GM23338 (cell line): Measurements from ENCODE around the gene FGGY. TPM values are rescaled to one million over a fixed set of nuclear protein-coding genes. Genes with fewer than 3 reads are reported as not detected.

Experiments used
- ATAC-seq: fragments of 200-7000 bp; cut with Tn5 transposase; 3 replicates; pipeline ENCODE4 v1.9.1; 2020
- DNase-seq: peaks from one replicate; pipeline ENCODE4 v3.0.0-alpha.2; 2015; ENCODE audit warnings: low spot score
- H2AFZ ChIP-seq: fragments of 200-600 bp; sonication (generic); 2 replicates; pipeline ENCODE4 v1.8.0; 2016; ENCODE audit warnings: antibody characterized with exemption, mild to moderate bottlenecking, moderate library complexity
- H3F3A ChIP-seq: fragments of 200-600 bp; sonication (generic); replicated peaks from 2 replicates; pipeline ENCODE4 v1.8.0; 2017; ENCODE audit warnings: antibody characterized with exemption, mixed run types, low read depth
- H3K27ac ChIP-seq: fragments of 200-600 bp; sonication (generic); 2 replicates; pipeline ENCODE4 v1.6.1; 2016; ENCODE audit warnings: low read depth
- H3K27me3 ChIP-seq: fragments of 200-600 bp; sonication (generic); 2 replicates; pipeline ENCODE4 v1.8.0; 2016; ENCODE audit warnings: mild to moderate bottlenecking, mixed run types, moderate library complexity; ENCODE audit not compliant: insufficient read depth
- H3K36me3 ChIP-seq: fragments of 200-600 bp; sonication (generic); 2 replicates; pipeline ENCODE4 v1.8.0; 2016; ENCODE audit warnings: mild to moderate bottlenecking; ENCODE audit not compliant: insufficient read depth
- H3K4me1 ChIP-seq: fragments of 200-600 bp; sonication (generic); 2 replicates; pipeline ENCODE4 v1.8.0; 2016; ENCODE audit warnings: mild to moderate bottlenecking, moderate library complexity; ENCODE audit not compliant: insufficient read depth
- H3K4me2 ChIP-seq: fragments of 200-600 bp; sonication (generic); 2 replicates; pipeline ENCODE4 v1.7.1; 2017; ENCODE audit warnings: mixed run types
- H3K4me3 ChIP-seq: fragments of 200-600 bp; sonication (generic); 2 replicates; pipeline ENCODE4 v1.6.1; 2016; ENCODE audit warnings: mixed run types
- H3K79me2 ChIP-seq: fragments of 200-600 bp; sonication (generic); replicated peaks from 2 replicates; pipeline ENCODE4 v1.8.0; 2017; ENCODE audit warnings: mild to moderate bottlenecking; ENCODE audit not compliant: insufficient read depth
- H3K9me2 ChIP-seq: fragments of 200-600 bp; sonication (generic); 2 replicates; pipeline ENCODE4 v1.8.0; 2017; ENCODE audit not compliant: insufficient read depth
- H4K20me1 ChIP-seq: fragments of 200-600 bp; sonication (generic); replicated peaks from 2 replicates; pipeline ENCODE4 v1.8.0; 2017; ENCODE audit warnings: mild to moderate bottlenecking; ENCODE audit not compliant: insufficient read depth
- H3K27ac Mint-ChIP-seq: 2 replicates; pipeline ENCODE4 v1.8.0; 2020; ENCODE audit warnings: inconsistent platforms, mild to moderate bottlenecking, moderate library complexity, mixed read lengths
- H3K27me3 Mint-ChIP-seq: 3 replicates; pipeline ENCODE4 v1.8.0; 2022; ENCODE audit warnings: low read depth, mild to moderate bottlenecking, moderate library complexity, mixed read lengths, inconsistent platforms; ENCODE audit not compliant: insufficient read depth, poor library complexity
- H3K36me3 Mint-ChIP-seq: 3 replicates; pipeline ENCODE4 v1.8.0; 2021; ENCODE audit warnings: low read depth, mild to moderate bottlenecking, inconsistent platforms, moderate library complexity, mixed read lengths
- H3K4me1 Mint-ChIP-seq: 3 replicates; pipeline ENCODE4 v1.8.0; 2020; ENCODE audit warnings: mild to moderate bottlenecking, inconsistent platforms, mixed read lengths
- H3K4me3 Mint-ChIP-seq: 3 replicates; pipeline ENCODE4 v1.8.0; 2021; ENCODE audit warnings: moderate library complexity, mild to moderate bottlenecking, inconsistent platforms, mixed read lengths
- H3K9me3 Mint-ChIP-seq: 3 replicates; pipeline ENCODE4 v1.8.0; 2020; ENCODE audit warnings: moderate library complexity, mild to moderate bottlenecking, inconsistent platforms, mixed read lengths
- CREB1 ChIP-seq: fragments of 250-450 bp; sonication (Bioruptor Pico); IDR thresholded peaks from 2 replicates; pipeline ENCODE4 v1.5.0; 2020; ENCODE audit warnings: low read depth, mild to moderate bottlenecking, moderate library complexity
- EZH2 ChIP-seq: fragments of 200-600 bp; sonication (generic); IDR thresholded peaks from one replicate; pipeline ENCODE4 v1.8.0; 2017; ENCODE audit warnings: antibody characterized with exemption, mild to moderate bottlenecking, low read depth; ENCODE audit not compliant: unreplicated experiment
- EZH2phosphoT487 ChIP-seq: fragments of 200-600 bp; sonication (generic); IDR thresholded peaks from one replicate; pipeline ENCODE4 v1.8.1; 2018; ENCODE audit warnings: antibody characterized with exemption; ENCODE audit not compliant: unreplicated experiment
- JUNB ChIP-seq: IDR thresholded peaks from one replicate; pipeline ENCODE4 v1.6.1; 2016; ENCODE audit warnings: antibody characterized with exemption; ENCODE audit not compliant: unreplicated experiment
- NANOG ChIP-seq: IDR thresholded peaks from 2 replicates; pipeline ENCODE4 v1.6.1; 2016; ENCODE audit warnings: antibody characterized with exemption, borderline replicate concordance
- POLR2AphosphoS5 ChIP-seq: IDR thresholded peaks from 2 replicates; pipeline ENCODE4 v1.6.1; 2016; ENCODE audit warnings: antibody characterized with exemption, low read depth
- STAT1 ChIP-seq: IDR thresholded peaks from one replicate; pipeline ENCODE4 v1.6.1; 2016; ENCODE audit warnings: antibody characterized with exemption; ENCODE audit not compliant: unreplicated experiment
- ZNF114 ChIP-seq: fragments of 250-450 bp; sonication (Bioruptor Pico); IDR thresholded peaks from 2 replicates; pipeline ENCODE4 v1.5.0; 2020; ENCODE audit warnings: mild to moderate bottlenecking, moderate library complexity
- ZNF331 ChIP-seq: fragments of 250-450 bp; sonication (Bioruptor Pico); IDR thresholded peaks from 2 replicates; pipeline ENCODE4 v1.5.0; 2020; ENCODE audit warnings: low read depth, mild to moderate bottlenecking, moderate library complexity
- polyA plus RNA-seq: library from polyadenylated mRNA; unstranded; fragments of >200 nt; fragmentation: Nextera tagmentation; extraction: Ambion mirVana; gene quantifications from 2 replicates; pipeline ENCODE4 v1.2.1, GENCODE V29; 2016
- total RNA-seq: library from RNA; depleted of rRNA; stranded (reverse); fragments of >200 nt; shearing (Covaris generic); gene quantifications from 2 replicates; pipeline ENCODE4 v1.2.3, GENCODE V29; 2014
- TF ChIP-seq, protein P1 (sequence below): IDR thresholded peaks from one replicate; pipeline ENCODE4 v1.6.1; 2018; ENCODE audit warnings: antibody characterized with exemption; ENCODE audit not compliant: unreplicated experiment
- TF ChIP-seq, protein P2 (sequence below): fragments of 250-450 bp; sonication (Bioruptor Pico); IDR thresholded peaks from 2 replicates; pipeline ENCODE4 v1.5.0; 2020; ENCODE audit warnings: mild to moderate bottlenecking, moderate library complexity
- TF ChIP-seq, protein P3 (sequence below), 2 experiments: fragments of 200-600 bp in 1 of 2; sonication (generic) in 1 of 2; conservative IDR thresholded peaks; 2 replicates each; pipeline versions ENCODE4 v1.5.1 to v1.6.1; 2016 to 2017; ENCODE audit warnings: antibody characterized with exemption in 2 of 2, low read depth in 2 of 2, mild to moderate bottlenecking in 2 of 2, moderate library complexity in 1 of 2
- TF ChIP-seq, protein P4 (sequence below): IDR thresholded peaks from 2 replicates; pipeline ENCODE4 v1.6.1; 2016; ENCODE audit warnings: antibody characterized with exemption

The FGGY gene
- total and polyA plus RNA-seq, 2 experiments from 2014 or later = 10.9 to 21.4 TPM

DNA sequence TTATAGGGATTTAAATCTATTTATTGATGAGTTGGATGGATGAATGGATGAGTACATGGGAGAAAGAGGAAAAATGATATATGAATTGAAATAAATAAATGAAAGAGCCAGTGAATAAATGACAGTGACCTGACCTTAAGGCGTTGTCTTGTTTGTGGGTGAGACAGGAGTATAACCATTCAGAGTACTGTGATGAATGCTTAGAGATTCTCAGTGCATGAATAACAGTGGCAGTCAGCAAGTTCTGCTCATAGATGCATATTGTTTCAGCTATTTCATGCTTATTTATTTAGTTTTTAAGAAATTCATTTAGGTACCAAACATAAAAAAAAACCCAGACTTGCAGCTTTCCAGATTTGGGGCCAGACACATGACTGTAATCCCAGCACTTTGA is 116.4 kb downstream of the FGGY start:
- H3K4me1 ChIP-seq = no peaks in the 10 kb centered on the region
- no peak overlapping the region for H3K27ac Mint-ChIP-seq
- no peak overlapping the region for H3K4me3 ChIP-seq
- H3K27ac ChIP-seq = no peak overlapping the region
- H3K9me3 Mint-ChIP-seq = no peaks in the 10 kb centered on the region
- H3F3A ChIP-seq = no peaks in the 10 kb centered on the region
- no peak for ATAC-seq
- TF ChIP-seq ZNF114 (CRISPR knock-in tag) (no peak), ZNF331 (CRISPR knock-in tag) (no peak), POLR2AphosphoS5 (no peak), EZH2phosphoT487 (no peak), JUNB (no peak), CREB1 (CRISPR knock-in tag) (no peak), EZH2 (no peak), NANOG (no peak), STAT1 (no peak)
- TF ChIP-seq, protein P1, sequence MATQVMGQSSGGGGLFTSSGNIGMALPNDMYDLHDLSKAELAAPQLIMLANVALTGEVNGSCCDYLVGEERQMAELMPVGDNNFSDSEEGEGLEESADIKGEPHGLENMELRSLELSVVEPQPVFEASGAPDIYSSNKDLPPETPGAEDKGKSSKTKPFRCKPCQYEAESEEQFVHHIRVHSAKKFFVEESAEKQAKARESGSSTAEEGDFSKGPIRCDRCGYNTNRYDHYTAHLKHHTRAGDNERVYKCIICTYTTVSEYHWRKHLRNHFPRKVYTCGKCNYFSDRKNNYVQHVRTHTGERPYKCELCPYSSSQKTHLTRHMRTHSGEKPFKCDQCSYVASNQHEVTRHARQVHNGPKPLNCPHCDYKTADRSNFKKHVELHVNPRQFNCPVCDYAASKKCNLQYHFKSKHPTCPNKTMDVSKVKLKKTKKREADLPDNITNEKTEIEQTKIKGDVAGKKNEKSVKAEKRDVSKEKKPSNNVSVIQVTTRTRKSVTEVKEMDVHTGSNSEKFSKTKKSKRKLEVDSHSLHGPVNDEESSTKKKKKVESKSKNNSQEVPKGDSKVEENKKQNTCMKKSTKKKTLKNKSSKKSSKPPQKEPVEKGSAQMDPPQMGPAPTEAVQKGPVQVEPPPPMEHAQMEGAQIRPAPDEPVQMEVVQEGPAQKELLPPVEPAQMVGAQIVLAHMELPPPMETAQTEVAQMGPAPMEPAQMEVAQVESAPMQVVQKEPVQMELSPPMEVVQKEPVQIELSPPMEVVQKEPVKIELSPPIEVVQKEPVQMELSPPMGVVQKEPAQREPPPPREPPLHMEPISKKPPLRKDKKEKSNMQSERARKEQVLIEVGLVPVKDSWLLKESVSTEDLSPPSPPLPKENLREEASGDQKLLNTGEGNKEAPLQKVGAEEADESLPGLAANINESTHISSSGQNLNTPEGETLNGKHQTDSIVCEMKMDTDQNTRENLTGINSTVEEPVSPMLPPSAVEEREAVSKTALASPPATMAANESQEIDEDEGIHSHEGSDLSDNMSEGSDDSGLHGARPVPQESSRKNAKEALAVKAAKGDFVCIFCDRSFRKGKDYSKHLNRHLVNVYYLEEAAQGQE = no peak
- TF ChIP-seq, protein P2, sequence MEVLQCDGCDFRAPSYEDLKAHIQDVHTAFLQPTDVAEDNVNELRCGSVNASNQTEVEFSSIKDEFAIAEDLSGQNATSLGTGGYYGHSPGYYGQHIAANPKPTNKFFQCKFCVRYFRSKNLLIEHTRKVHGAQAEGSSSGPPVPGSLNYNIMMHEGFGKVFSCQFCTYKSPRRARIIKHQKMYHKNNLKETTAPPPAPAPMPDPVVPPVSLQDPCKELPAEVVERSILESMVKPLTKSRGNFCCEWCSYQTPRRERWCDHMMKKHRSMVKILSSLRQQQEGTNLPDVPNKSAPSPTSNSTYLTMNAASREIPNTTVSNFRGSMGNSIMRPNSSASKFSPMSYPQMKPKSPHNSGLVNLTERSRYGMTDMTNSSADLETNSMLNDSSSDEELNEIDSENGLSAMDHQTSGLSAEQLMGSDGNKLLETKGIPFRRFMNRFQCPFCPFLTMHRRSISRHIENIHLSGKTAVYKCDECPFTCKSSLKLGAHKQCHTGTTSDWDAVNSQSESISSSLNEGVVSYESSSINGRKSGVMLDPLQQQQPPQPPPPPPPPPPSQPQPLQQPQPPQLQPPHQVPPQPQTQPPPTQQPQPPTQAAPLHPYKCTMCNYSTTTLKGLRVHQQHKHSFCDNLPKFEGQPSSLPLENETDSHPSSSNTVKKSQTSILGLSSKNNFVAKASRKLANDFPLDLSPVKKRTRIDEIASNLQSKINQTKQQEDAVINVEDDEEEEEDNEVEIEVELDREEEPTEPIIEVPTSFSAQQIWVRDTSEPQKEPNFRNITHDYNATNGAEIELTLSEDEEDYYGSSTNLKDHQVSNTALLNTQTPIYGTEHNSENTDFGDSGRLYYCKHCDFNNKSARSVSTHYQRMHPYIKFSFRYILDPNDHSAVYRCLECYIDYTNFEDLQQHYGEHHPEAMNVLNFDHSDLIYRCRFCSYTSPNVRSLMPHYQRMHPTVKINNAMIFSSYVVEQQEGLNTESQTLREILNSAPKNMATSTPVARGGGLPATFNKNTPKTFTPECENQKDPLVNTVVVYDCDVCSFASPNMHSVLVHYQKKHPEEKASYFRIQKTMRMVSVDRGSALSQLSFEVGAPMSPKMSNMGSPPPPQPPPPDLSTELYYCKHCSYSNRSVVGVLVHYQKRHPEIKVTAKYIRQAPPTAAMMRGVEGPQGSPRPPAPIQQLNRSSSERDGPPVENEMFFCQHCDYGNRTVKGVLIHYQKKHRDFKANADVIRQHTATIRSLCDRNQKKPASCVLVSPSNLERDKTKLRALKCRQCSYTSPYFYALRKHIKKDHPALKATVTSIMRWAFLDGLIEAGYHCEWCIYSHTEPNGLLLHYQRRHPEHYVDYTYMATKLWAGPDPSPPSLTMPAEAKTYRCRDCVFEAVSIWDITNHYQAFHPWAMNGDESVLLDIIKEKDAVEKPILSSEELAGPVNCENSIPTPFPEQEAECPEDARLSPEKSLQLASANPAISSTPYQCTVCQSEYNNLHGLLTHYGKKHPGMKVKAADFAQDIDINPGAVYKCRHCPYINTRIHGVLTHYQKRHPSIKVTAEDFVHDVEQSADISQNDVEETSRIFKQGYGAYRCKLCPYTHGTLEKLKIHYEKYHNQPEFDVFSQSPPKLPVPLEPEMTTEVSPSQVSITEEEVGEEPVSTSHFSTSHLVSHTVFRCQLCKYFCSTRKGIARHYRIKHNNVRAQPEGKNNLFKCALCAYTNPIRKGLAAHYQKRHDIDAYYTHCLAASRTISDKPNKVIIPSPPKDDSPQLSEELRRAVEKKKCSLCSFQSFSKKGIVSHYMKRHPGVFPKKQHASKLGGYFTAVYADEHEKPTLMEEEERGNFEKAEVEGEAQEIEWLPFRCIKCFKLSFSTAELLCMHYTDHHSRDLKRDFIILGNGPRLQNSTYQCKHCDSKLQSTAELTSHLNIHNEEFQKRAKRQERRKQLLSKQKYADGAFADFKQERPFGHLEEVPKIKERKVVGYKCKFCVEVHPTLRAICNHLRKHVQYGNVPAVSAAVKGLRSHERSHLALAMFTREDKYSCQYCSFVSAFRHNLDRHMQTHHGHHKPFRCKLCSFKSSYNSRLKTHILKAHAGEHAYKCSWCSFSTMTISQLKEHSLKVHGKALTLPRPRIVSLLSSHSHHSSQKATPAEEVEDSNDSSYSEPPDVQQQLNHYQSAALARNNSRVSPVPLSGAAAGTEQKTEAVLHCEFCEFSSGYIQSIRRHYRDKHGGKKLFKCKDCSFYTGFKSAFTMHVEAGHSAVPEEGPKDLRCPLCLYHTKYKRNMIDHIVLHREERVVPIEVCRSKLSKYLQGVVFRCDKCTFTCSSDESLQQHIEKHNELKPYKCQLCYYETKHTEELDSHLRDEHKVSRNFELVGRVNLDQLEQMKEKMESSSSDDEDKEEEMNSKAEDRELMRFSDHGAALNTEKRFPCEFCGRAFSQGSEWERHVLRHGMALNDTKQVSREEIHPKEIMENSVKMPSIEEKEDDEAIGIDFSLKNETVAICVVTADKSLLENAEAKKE (CRISPR knock-in tag) = no peak
- TF ChIP-seq, protein P3, sequence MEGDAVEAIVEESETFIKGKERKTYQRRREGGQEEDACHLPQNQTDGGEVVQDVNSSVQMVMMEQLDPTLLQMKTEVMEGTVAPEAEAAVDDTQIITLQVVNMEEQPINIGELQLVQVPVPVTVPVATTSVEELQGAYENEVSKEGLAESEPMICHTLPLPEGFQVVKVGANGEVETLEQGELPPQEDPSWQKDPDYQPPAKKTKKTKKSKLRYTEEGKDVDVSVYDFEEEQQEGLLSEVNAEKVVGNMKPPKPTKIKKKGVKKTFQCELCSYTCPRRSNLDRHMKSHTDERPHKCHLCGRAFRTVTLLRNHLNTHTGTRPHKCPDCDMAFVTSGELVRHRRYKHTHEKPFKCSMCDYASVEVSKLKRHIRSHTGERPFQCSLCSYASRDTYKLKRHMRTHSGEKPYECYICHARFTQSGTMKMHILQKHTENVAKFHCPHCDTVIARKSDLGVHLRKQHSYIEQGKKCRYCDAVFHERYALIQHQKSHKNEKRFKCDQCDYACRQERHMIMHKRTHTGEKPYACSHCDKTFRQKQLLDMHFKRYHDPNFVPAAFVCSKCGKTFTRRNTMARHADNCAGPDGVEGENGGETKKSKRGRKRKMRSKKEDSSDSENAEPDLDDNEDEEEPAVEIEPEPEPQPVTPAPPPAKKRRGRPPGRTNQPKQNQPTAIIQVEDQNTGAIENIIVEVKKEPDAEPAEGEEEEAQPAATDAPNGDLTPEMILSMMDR (conservative IDR thresholded peaks at IDR 0.05; ENCODE audit: low read depth in 2 of 2) = no peak
- TF ChIP-seq, protein P4, sequence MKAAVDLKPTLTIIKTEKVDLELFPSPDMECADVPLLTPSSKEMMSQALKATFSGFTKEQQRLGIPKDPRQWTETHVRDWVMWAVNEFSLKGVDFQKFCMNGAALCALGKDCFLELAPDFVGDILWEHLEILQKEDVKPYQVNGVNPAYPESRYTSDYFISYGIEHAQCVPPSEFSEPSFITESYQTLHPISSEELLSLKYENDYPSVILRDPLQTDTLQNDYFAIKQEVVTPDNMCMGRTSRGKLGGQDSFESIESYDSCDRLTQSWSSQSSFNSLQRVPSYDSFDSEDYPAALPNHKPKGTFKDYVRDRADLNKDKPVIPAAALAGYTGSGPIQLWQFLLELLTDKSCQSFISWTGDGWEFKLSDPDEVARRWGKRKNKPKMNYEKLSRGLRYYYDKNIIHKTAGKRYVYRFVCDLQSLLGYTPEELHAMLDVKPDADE = no peak
- peaks cover 9% of the 10 kb centered on the region; the same call in 1 of the 2 replicates for H3K9me2 ChIP-seq
- no peaks in the 10 kb centered on the region for H3K27me3 Mint-ChIP-seq
- no peaks in the 10 kb centered on the region for H3K36me3 ChIP-seq
- H3K4me1 Mint-ChIP-seq = peaks cover 15% of the 10 kb centered on the region
- H3K27me3 ChIP-seq = no peaks in the 10 kb centered on the region
- H3K4me2 ChIP-seq = no peak overlapping the region
- no peaks in the 10 kb centered on the region for H3K36me3 Mint-ChIP-seq
- DNase-seq = no peak
- H2AFZ ChIP-seq = no peak overlapping the region
- H3K4me3 Mint-ChIP-seq = no peak overlapping the region
- H3K79me2 ChIP-seq = no peaks in the 10 kb centered on the region
- H4K20me1 ChIP-seq = no peaks in the 10 kb centered on the region
